ENCODE data around the gene C1S.

Gene C1S

GRCh38 chr12:7061138-7061537 is 620 bp downstream of the C1S start:
- peak overlapping the region; percentile 54 to 76 for H3K27ac ChIP-seq (ENCODE audit: low read depth in 2 of 2, low read length in 2 of 2)
- H3K9ac ChIP-seq (ENCODE audit: low read depth in 1 of 2, low read length in 2 of 2) = peak overlapping the region; percentile 43 to 58
- peaks cover 0 to 8% of the 10 kb centered on the region in 2 donors for H3K4me1 ChIP-seq (ENCODE audit: control insufficient read depth in 2 of 2, insufficient read depth in 2 of 2, low read length in 2 of 2)
- H3K36me3 ChIP-seq (ENCODE audit: control insufficient read depth in 2 of 2, insufficient read depth in 2 of 2, low read length in 2 of 2) = no peaks in the 10 kb centered on the region
- H3K27me3 ChIP-seq (ENCODE audit: control insufficient read depth in 2 of 2, insufficient read depth in 2 of 2, low read length in 2 of 2) = peaks cover under 1 to 6% of the 10 kb centered on the region in 2 donors
- peak overlapping the region; percentile 37 to 62 for H3K4me3 ChIP-seq (ENCODE audit: low read length in 2 of 2)
- no peaks in the 10 kb centered on the region for H3K9me3 ChIP-seq (ENCODE audit: control insufficient read depth in 2 of 2, low read length in 2 of 2)

GRCh38 chr12:7061596-7061995 is 1.1 kb downstream of the C1S start:
- no peaks in the 10 kb centered on the region for H3K9me3 ChIP-seq (ENCODE audit: control insufficient read depth in 2 of 2, low read length in 2 of 2)
- H3K4me3 ChIP-seq (ENCODE audit: low read length in 2 of 2) = peak overlapping the region; percentile 37 to 62
- no peaks in the 10 kb centered on the region for H3K36me3 ChIP-seq (ENCODE audit: control insufficient read depth in 2 of 2, insufficient read depth in 2 of 2, low read length in 2 of 2)
- peaks cover 0 to 8% of the 10 kb centered on the region in 2 donors for H3K4me1 ChIP-seq (ENCODE audit: control insufficient read depth in 2 of 2, insufficient read depth in 2 of 2, low read length in 2 of 2)
- peak overlapping the region in 1 of 2 donors; percentile 58 for H3K9ac ChIP-seq (ENCODE audit: low read depth in 1 of 2, low read length in 2 of 2)
- peak overlapping the region; percentile 54 to 76 for H3K27ac ChIP-seq (ENCODE audit: low read depth in 2 of 2, low read length in 2 of 2)
- peaks cover 0 to 6% of the 10 kb centered on the region in 2 donors for H3K27me3 ChIP-seq (ENCODE audit: control insufficient read depth in 2 of 2, insufficient read depth in 2 of 2, low read length in 2 of 2)

GRCh38 chr12:7064516-7064915 is 4.0 kb downstream of the C1S start:
- Histone ChIP-seq H3K4me3 (ENCODE audit: low read length in 2 of 2) (no peak overlapping the region), H3K27ac (ENCODE audit: low read depth in 2 of 2, low read length in 2 of 2) (no peak overlapping the region), H3K9ac (ENCODE audit: low read depth in 1 of 2, low read length in 2 of 2) (no peak overlapping the region), H3K27me3 (ENCODE audit: control insufficient read depth in 2 of 2, insufficient read depth in 2 of 2, low read length in 2 of 2) (peaks cover 0 to 6% of the 10 kb centered on the region in 2 donors), H3K4me1 (ENCODE audit: control insufficient read depth in 2 of 2, insufficient read depth in 2 of 2, low read length in 2 of 2) (peaks cover 0 to 8% of the 10 kb centered on the region in 2 donors), H3K9me3 (ENCODE audit: control insufficient read depth in 2 of 2, low read length in 2 of 2) (no peaks in the 10 kb centered on the region), H3K36me3 (ENCODE audit: control insufficient read depth in 2 of 2, insufficient read depth in 2 of 2, low read length in 2 of 2) (no peaks in the 10 kb centered on the region)

- Histone ChIP-seq H3K4me1 (ENCODE audit: control insufficient read depth in 2 of 2, insufficient read depth in 2 of 2, low read length in 2 of 2) (peaks cover 0 to 5% of the 10 kb centered on the region in 2 donors), H3K27ac (ENCODE audit: low read depth in 2 of 2, low read length in 2 of 2) (no peak overlapping the region), H3K27me3 (ENCODE audit: control insufficient read depth in 2 of 2, insufficient read depth in 2 of 2, low read length in 2 of 2) (peaks cover 0 to 4% of the 10 kb centered on the region in 2 donors), H3K9me3 (ENCODE audit: control insufficient read depth in 2 of 2, low read length in 2 of 2) (no peaks in the 10 kb centered on the region), H3K9ac (ENCODE audit: low read depth in 1 of 2, low read length in 2 of 2) (no peak overlapping the region), H3K4me3 (ENCODE audit: low read length in 2 of 2) (no peak overlapping the region), H3K36me3 (ENCODE audit: control insufficient read depth in 2 of 2, insufficient read depth in 2 of 2, low read length in 2 of 2) (no peaks in the 10 kb centered on the region)
Observed at GRCh38 chr12:7065073-7065623, 4.6 kb downstream of the C1S start.

- Histone ChIP-seq H3K9ac (ENCODE audit: low read depth in 1 of 2, low read length in 2 of 2) (no peak overlapping the region), H3K4me1 (ENCODE audit: control insufficient read depth in 2 of 2, insufficient read depth in 2 of 2, low read length in 2 of 2) (peaks cover 0 to 4% of the 10 kb centered on the region in 2 donors), H3K9me3 (ENCODE audit: control insufficient read depth in 2 of 2, low read length in 2 of 2) (no peaks in the 10 kb centered on the region), H3K27me3 (ENCODE audit: control insufficient read depth in 2 of 2, insufficient read depth in 2 of 2, low read length in 2 of 2) (peaks cover 0 to 3% of the 10 kb centered on the region in 2 donors), H3K4me3 (ENCODE audit: low read length in 2 of 2) (no peak overlapping the region), H3K27ac (ENCODE audit: low read depth in 2 of 2, low read length in 2 of 2) (no peak overlapping the region), H3K36me3 (ENCODE audit: control insufficient read depth in 2 of 2, insufficient read depth in 2 of 2, low read length in 2 of 2) (no peaks in the 10 kb centered on the region)
Observed at GRCh38 chr12:7066596-7066995, 6.1 kb downstream of the C1S start.

- Histone ChIP-seq H3K27ac (ENCODE audit: low read depth in 2 of 2, low read length in 2 of 2) (no peak overlapping the region), H3K9me3 (ENCODE audit: control insufficient read depth in 2 of 2, low read length in 2 of 2) (no peaks in the 10 kb centered on the region)
Observed at GRCh38 chr12:7067096-7067495, 6.6 kb downstream of the C1S start.

GRCh38 chr12:7068240-7068993 is 7.9 kb downstream of the C1S start:
- peaks cover 0 to 4% of the 10 kb centered on the region in 2 donors for H3K4me1 ChIP-seq (ENCODE audit: control insufficient read depth in 2 of 2, insufficient read depth in 2 of 2, low read length in 2 of 2)
- H3K9ac ChIP-seq (ENCODE audit: low read depth in 1 of 2, low read length in 2 of 2) = no peak overlapping the region
- no peak overlapping the region for H3K4me3 ChIP-seq (ENCODE audit: low read length in 2 of 2)
- no peaks in the 10 kb centered on the region for H3K36me3 ChIP-seq (ENCODE audit: control insufficient read depth in 2 of 2, insufficient read depth in 2 of 2, low read length in 2 of 2)
- no peaks in the 10 kb centered on the region for H3K9me3 ChIP-seq (ENCODE audit: control insufficient read depth in 2 of 2, low read length in 2 of 2)
- H3K27me3 ChIP-seq (ENCODE audit: control insufficient read depth in 2 of 2, insufficient read depth in 2 of 2, low read length in 2 of 2) = peaks cover 0 to 5% of the 10 kb centered on the region in 2 donors
- H3K27ac ChIP-seq (ENCODE audit: low read depth in 2 of 2, low read length in 2 of 2) = peak overlapping the region; percentile 6 to 23

More at GRCh38 chr12:7067096-7067495, 6.6 kb downstream of the C1S start:
- H3K4me3 ChIP-seq (ENCODE audit: low read length in 2 of 2) = no peak overlapping the region
- H3K27me3 ChIP-seq (ENCODE audit: control insufficient read depth in 2 of 2, insufficient read depth in 2 of 2, low read length in 2 of 2) = peaks cover 0 to 3% of the 10 kb centered on the region in 2 donors
- H3K36me3 ChIP-seq (ENCODE audit: control insufficient read depth in 2 of 2, insufficient read depth in 2 of 2, low read length in 2 of 2) = no peaks in the 10 kb centered on the region
- no peak overlapping the region for H3K9ac ChIP-seq (ENCODE audit: low read depth in 1 of 2, low read length in 2 of 2)
- H3K4me1 ChIP-seq (ENCODE audit: control insufficient read depth in 2 of 2, insufficient read depth in 2 of 2, low read length in 2 of 2) = peaks cover 0 to 4% of the 10 kb centered on the region in 2 donors

GRCh38 chr12:7068994-7069346 is 8.5 kb downstream of the C1S start:
- no peak overlapping the region for H3K27ac ChIP-seq (ENCODE audit: low read depth in 2 of 2, low read length in 2 of 2)
- no peak overlapping the region for H3K9ac ChIP-seq (ENCODE audit: low read depth in 1 of 2, low read length in 2 of 2)
- H3K27me3 ChIP-seq (ENCODE audit: control insufficient read depth in 2 of 2, insufficient read depth in 2 of 2, low read length in 2 of 2) = peaks cover 0 to 5% of the 10 kb centered on the region in 2 donors
- no peak overlapping the region for H3K4me3 ChIP-seq (ENCODE audit: low read length in 2 of 2)
- H3K9me3 ChIP-seq (ENCODE audit: control insufficient read depth in 2 of 2, low read length in 2 of 2) = no peaks in the 10 kb centered on the region
- peaks cover 0 to 2% of the 10 kb centered on the region in 2 donors for H3K4me1 ChIP-seq (ENCODE audit: control insufficient read depth in 2 of 2, insufficient read depth in 2 of 2, low read length in 2 of 2)
- H3K36me3 ChIP-seq (ENCODE audit: control insufficient read depth in 2 of 2, insufficient read depth in 2 of 2, low read length in 2 of 2) = no peaks in the 10 kb centered on the region

GRCh38 chr12:7069386-7069785 is 8.9 kb downstream of the C1S start:
- no peaks in the 10 kb centered on the region for H3K36me3 ChIP-seq (ENCODE audit: control insufficient read depth in 2 of 2, insufficient read depth in 2 of 2, low read length in 2 of 2)

GRCh38 chr12:7072035-7072434 is 11.5 kb downstream of the C1S start:
- H3K9me3 ChIP-seq (ENCODE audit: control insufficient read depth in 2 of 2, low read length in 2 of 2) = no peaks in the 10 kb centered on the region

More at GRCh38 chr12:7069386-7069785, 8.9 kb downstream of the C1S start:
- no peak overlapping the region for H3K4me3 ChIP-seq (ENCODE audit: low read length in 2 of 2)
- H3K27me3 ChIP-seq (ENCODE audit: control insufficient read depth in 2 of 2, insufficient read depth in 2 of 2, low read length in 2 of 2) = peaks cover 0 to 5% of the 10 kb centered on the region in 2 donors
- no peak overlapping the region for H3K27ac ChIP-seq (ENCODE audit: low read depth in 2 of 2, low read length in 2 of 2)
- H3K9me3 ChIP-seq (ENCODE audit: control insufficient read depth in 2 of 2, low read length in 2 of 2) = no peaks in the 10 kb centered on the region
- no peaks in the 10 kb centered on the region for H3K4me1 ChIP-seq (ENCODE audit: control insufficient read depth in 2 of 2, insufficient read depth in 2 of 2, low read length in 2 of 2)
- no peak overlapping the region for H3K9ac ChIP-seq (ENCODE audit: low read depth in 1 of 2, low read length in 2 of 2)

More at GRCh38 chr12:7072035-7072434, 11.5 kb downstream of the C1S start:
- Histone ChIP-seq H3K27me3 (ENCODE audit: control insufficient read depth in 2 of 2, insufficient read depth in 2 of 2, low read length in 2 of 2) (peaks cover 0 to 5% of the 10 kb centered on the region in 2 donors), H3K4me1 (ENCODE audit: control insufficient read depth in 2 of 2, insufficient read depth in 2 of 2, low read length in 2 of 2) (no peaks in the 10 kb centered on the region), H3K36me3 (ENCODE audit: control insufficient read depth in 2 of 2, insufficient read depth in 2 of 2, low read length in 2 of 2) (no peaks in the 10 kb centered on the region), H3K27ac (ENCODE audit: low read depth in 2 of 2, low read length in 2 of 2) (no peak overlapping the region), H3K4me3 (ENCODE audit: low read length in 2 of 2) (no peak overlapping the region), H3K9ac (ENCODE audit: low read depth in 1 of 2, low read length in 2 of 2) (no peak overlapping the region)
